NCI-H82 treated with DMSO at 0.1 percent for 48 hours (cell line): ENCODE measurements around the gene DUSP14.

Experiments used
- DNase-seq: peaks from one replicate; lab custom pipeline; 2025; ENCODE audit not compliant: unreplicated experiment; lab: John Stamatoyannopoulos, UW

DUSP14 gene

GRCh38 chr17:37555386-37555785, 65.7 kb downstream of the DUSP14 start:
- no peak for DNase-seq

- DNase-seq, result no peak
Measured at GRCh38 chr17:37557482-37557881, 67.8 kb downstream of the DUSP14 start.

- DNase-seq, result no peak
Measured at GRCh38 chr17:37558299-37558698, 68.6 kb downstream of the DUSP14 start.

- no peak for DNase-seq
Measured at GRCh38 chr17:37562016-37562745, 72.5 kb downstream of the DUSP14 start.
